ENCODE data around the gene THAP7. TPM values are rescaled to one million over a fixed set of nuclear protein-coding genes. Genes with fewer than 3 reads are reported as not detected.

The THAP7 gene
- total and polyA plus RNA-seq, 2 experiments from 2014 or later, result 21.8 to 25.9 TPM

- TF ChIP-seq ZNF462 (CRISPR knock-in tag; IDR thresholded peaks at IDR 0.05) (no peak), EZH2 (IDR thresholded peaks at IDR 0.05; ENCODE audit: low read depth, unreplicated experiment) (no peak), STAT1 (IDR thresholded peaks at IDR 0.05; ENCODE audit: unreplicated experiment) (no peak), NANOG (IDR thresholded peaks at IDR 0.05; ENCODE audit: borderline replicate concordance) (no peak)
Measured at GRCh38 chr22:20990184-20991180, 11.4 kb downstream of the THAP7 start (continued).

GRCh38 chr22:20989323-20990138 lies 12.4 kb downstream of the THAP7 start:
- H2AFZ ChIP-seq, result no peak overlapping the region
- no peaks in the 10 kb centered on the region for H3K79me2 ChIP-seq (replicated peaks; ENCODE audit: insufficient read depth)
- Mint-ChIP-seq H3K9me3 (no peaks in the 10 kb centered on the region), H3K4me1 (no peaks in the 10 kb centered on the region; the same call in 2 of the 3 replicates), H3K27ac (no peak overlapping the region), H3K27me3 (ENCODE audit: insufficient read depth, low read depth, poor library complexity) (peaks cover 1% of the 10 kb centered on the region), H3K4me3 (no peak overlapping the region), H3K36me3 (ENCODE audit: low read depth) (peaks cover 6% of the 10 kb centered on the region; the same call in 1 of the 3 replicates)
- DNase-seq (ENCODE audit: low spot score), result no peak
- no peak overlapping the region for H3K27ac ChIP-seq (ENCODE audit: low read depth)
- no peaks in the 10 kb centered on the region for H3K4me1 ChIP-seq (ENCODE audit: insufficient read depth)
- H3F3A ChIP-seq (replicated peaks; ENCODE audit: low read depth), result no peaks in the 10 kb centered on the region
- no peak overlapping the region for H3K4me2 ChIP-seq
- no peaks in the 10 kb centered on the region for H3K27me3 ChIP-seq (ENCODE audit: insufficient read depth)
- H3K9me2 ChIP-seq (ENCODE audit: insufficient read depth), result no peaks in the 10 kb centered on the region
- no peak overlapping the region for H3K4me3 ChIP-seq
- no peak for ATAC-seq
- no peaks in the 10 kb centered on the region for H3K36me3 ChIP-seq (ENCODE audit: insufficient read depth)
- H4K20me1 ChIP-seq (replicated peaks; ENCODE audit: insufficient read depth), result no peaks in the 10 kb centered on the region
- TF ChIP-seq STAT1 (IDR thresholded peaks at IDR 0.05; ENCODE audit: unreplicated experiment), result no peak
- TF ChIP-seq EZH2 (IDR thresholded peaks at IDR 0.05; ENCODE audit: low read depth, unreplicated experiment), result no peak
- no peak for TF ChIP-seq ZNF462 (CRISPR knock-in tag; IDR thresholded peaks at IDR 0.05)
